HepG2 (cell line): Measurements from ENCODE around the gene DYDC2. TPM values are rescaled to one million over a fixed set of nuclear protein-coding genes. Genes with fewer than 3 reads are reported as not detected.

ENCODE experiments used
- ATAC-seq: fragments of 200-7000 bp; cut with Tn5 transposase; 3 replicates; pipeline ENCODE4 v1.9.1; 2020; ENCODE audit warnings: mild to moderate bottlenecking, moderate library complexity
- BruUV-seq: library from RNA; stranded (reverse); fragments of 400-500 nt; replicated peaks from 2 replicates; lab custom pipeline; 2021; lab: Mats Ljungman, UMichigan
- CTCF ChIA-PET: fragments of 300-600 bp; formaldehyde crosslinking; extraction: SDS; loops from one replicate; lab custom pipeline; 2021; ENCODE audit warnings: low total read pairs, inconsistent platforms, low intra/inter-chr PET ratio; lab: Yijun Ruan, JAX
- POLR2A ChIA-PET: fragments of 350-600 bp; sonication (Branson Sonifier 250); formaldehyde crosslinking; loops from one replicate; lab custom pipeline; 2020; ENCODE audit warnings: antibody characterized with exemption, inconsistent platforms; lab: Yijun Ruan, JAX
- DNase-seq: peaks from one replicate; pipeline ENCODE4 v3.0.0-alpha.2; 2015; ENCODE audit warnings: low spot score
- FAIRE-seq: peaks from 3 replicates; lab custom pipeline; 2011; peaks lifted over from hg19 to GRCh38; lab: Jason Lieb, UNC
- H2AFZ ChIP-seq: one replicate; pipeline ENCODE4 v1.6.1; 2011; ENCODE audit warnings: low read length, inconsistent platforms
- H3K27ac ChIP-seq: fragments of 300-600 bp; 3 replicates; pipeline ENCODE4 v1.8.0; 2011; ENCODE audit warnings: mixed run types, mild to moderate bottlenecking, mixed read lengths, low read length, inconsistent platforms; ENCODE audit not compliant: insufficient read depth; ENCODE audit errors: extremely low read length
- H3K27me3 ChIP-seq, 2 experiments: fragments of 200-600 bp in 1 of 2; 2 replicates in 1 of 2; 3 replicates in 1 of 2; pipeline versions ENCODE4 v1.6.0 to v1.8.0; 2011; ENCODE audit warnings: low read length in 2 of 2, mild to moderate bottlenecking in 2 of 2, moderate library complexity in 2 of 2, inconsistent platforms in 1 of 2; ENCODE audit not compliant: insufficient read depth in 2 of 2, control insufficient read depth in 1 of 2
- H3K36me3 ChIP-seq, 2 experiments: fragments of 200-600 bp in 1 of 2; replicated peaks in 1 of 2; 2 replicates in 1 of 2; 3 replicates in 1 of 2; pipeline versions ENCODE4 v1.5.1 to v1.8.0; 2011; ENCODE audit warnings: low read length in 2 of 2, inconsistent platforms in 1 of 2; ENCODE audit not compliant: insufficient read depth in 2 of 2, control insufficient read depth in 1 of 2
- H3K4me1 ChIP-seq: 2 replicates; pipeline ENCODE4 v1.5.1; 2012; ENCODE audit warnings: low read length, inconsistent platforms; ENCODE audit not compliant: insufficient read depth
- H3K4me2 ChIP-seq: 2 replicates; pipeline ENCODE4 v1.6.0; 2011; ENCODE audit warnings: low read depth, low read length, inconsistent platforms
- H3K4me3 ChIP-seq, 3 experiments: fragments of 200-600 bp in 1 of 3; sonication (generic), shearing (Covaris generic) in 1 of 3; replicated peaks in 1 of 3; 2 replicates each; pipeline ENCODE4 v1.5.1; 2011 to 2016; ENCODE audit warnings: low read length in 3 of 3, inconsistent platforms in 2 of 3, low read depth in 2 of 3, mild to moderate bottlenecking in 2 of 3, control low read depth in 1 of 3, mixed read lengths in 1 of 3; ENCODE audit not compliant: insufficient read depth in 1 of 3
- H3K79me2 ChIP-seq: one replicate; pipeline ENCODE4 v1.6.1; 2011; ENCODE audit warnings: low read length, inconsistent platforms; ENCODE audit not compliant: insufficient read depth
- H3K9ac ChIP-seq: 2 replicates; pipeline ENCODE4 v1.6.0; 2011; ENCODE audit warnings: mild to moderate bottlenecking, low read depth, low read length, inconsistent platforms; ENCODE audit not compliant: insufficient read depth
- H3K9me3 ChIP-seq: 2 replicates; pipeline ENCODE4 v1.5.1; 2012; ENCODE audit warnings: mild to moderate bottlenecking, low read length
- H4K20me1 ChIP-seq: 2 replicates; pipeline ENCODE4 v1.6.0; 2011; ENCODE audit warnings: inconsistent platforms, mild to moderate bottlenecking, low read length, moderate library complexity; ENCODE audit not compliant: insufficient read depth
- ATAD3A ChIP-seq: sonication (generic); formaldehyde crosslinking; IDR thresholded peaks from 2 replicates; pipeline ENCODE4 v1.4.0; 2020; ENCODE audit warnings: missing genetic modification reagents
- FOXC1 ChIP-seq: sonication (generic); formaldehyde crosslinking; IDR thresholded peaks from 2 replicates; pipeline ENCODE4 v1.8.0; 2022; ENCODE audit warnings: mild to moderate bottlenecking, missing genetic modification reagents, borderline replicate concordance
- ISL2 ChIP-seq: sonication (generic); formaldehyde crosslinking; IDR thresholded peaks from 2 replicates; pipeline ENCODE4 v1.5.0; 2020; ENCODE audit warnings: missing genetic modification reagents
- NFE2L2 ChIP-seq: fragments of 150-350 bp; IDR thresholded peaks from 2 replicates; pipeline ENCODE4 v1.6.1; 2014; ENCODE audit warnings: low read length
- SALL1 ChIP-seq: sonication (generic); formaldehyde crosslinking; IDR thresholded peaks from 2 replicates; pipeline ENCODE4 v1.8.0; 2022; ENCODE audit warnings: mild to moderate bottlenecking, missing genetic modification reagents
- ZFP36L1 ChIP-seq: sonication (generic); formaldehyde crosslinking; IDR thresholded peaks from 2 replicates; pipeline ENCODE4 v1.8.0; 2022; ENCODE audit warnings: mild to moderate bottlenecking, missing genetic modification reagents, moderate library complexity
- ZZZ3 ChIP-seq: sonication (generic); formaldehyde crosslinking; IDR thresholded peaks from 2 replicates; pipeline ENCODE4 v1.4.0; 2020; ENCODE audit warnings: missing genetic modification reagents, mild to moderate bottlenecking, borderline replicate concordance
- WGBS: methylation state at CpG from one replicate; pipeline ENCODE4 v1.1.6; 2017; ENCODE audit warnings: low lambda C conversion rate; 5-methylcytosine and 5-hydroxymethylcytosine counted together
- in situ Hi-C: cut with HindIII; loops from 2 replicates; pipeline ENCODE4 v1.10.0; 2017; ENCODE audit warnings: low pct_unique_long_range_greater_than_20kb; ENCODE audit not compliant: extremely low pct_ligation_motif_present
- intact Hi-C: fragments of 100-400 bp; cut with micrococcal nuclease; formaldehyde crosslinking; loops from one replicate; pipeline ENCODE4 v1.10.0; 2022; ENCODE audit not compliant: unreplicated experiment
- polyA plus RNA-seq, 8 experiments: library from polyadenylated mRNA; depleted of rRNA in 3 of 8; stranded (reverse) in 7 of 8; unstranded in 1 of 8; fragments of >200 nt; fragmentation: Illumina TruSeq in 4 of 8; extraction: Trizol in 4 of 8; gene quantifications; 2 replicates each; pipeline versions ENCODE4 v1.2.1 to v1.2.3, GENCODE V29; 2011 to 2016; ENCODE audit warnings: low read depth in 4 of 8, missing spikeins in 1 of 8, mixed read lengths in 1 of 8; ENCODE audit not compliant: insufficient read depth in 1 of 8
- total RNA-seq, 5 experiments: library from RNA; depleted of rRNA; stranded (reverse); fragments of >200 nt; fragmentation: Illumina TruSeq; extraction: Trizol; gene quantifications; 2 replicates each; pipeline ENCODE4 v1.2.3, GENCODE V29; 2016; ENCODE audit warnings: low read depth in 1 of 5
- TF ChIP-seq, protein P1 (sequence below): sonication (generic); formaldehyde crosslinking; IDR thresholded peaks from 2 replicates; pipeline ENCODE4 v1.4.0; 2020; ENCODE audit warnings: mild to moderate bottlenecking, missing genetic modification reagents
- TF ChIP-seq, protein P2 (sequence below): sonication (generic); formaldehyde crosslinking; IDR thresholded peaks from 2 replicates; pipeline ENCODE4 v1.5.1; 2020; ENCODE audit warnings: missing genetic modification reagents, mild to moderate bottlenecking, borderline replicate concordance
- TF ChIP-seq, protein P3 (sequence below): sonication (generic); formaldehyde crosslinking; IDR thresholded peaks from 2 replicates; pipeline ENCODE4 v1.8.0; 2022; ENCODE audit warnings: low read depth, missing genetic modification reagents
- TF ChIP-seq, protein P4 (sequence below): sonication (generic); formaldehyde crosslinking; IDR thresholded peaks from 2 replicates; pipeline ENCODE4 v1.4.0; 2020; ENCODE audit warnings: mild to moderate bottlenecking, missing genetic modification reagents

Gene DYDC2
- total and polyA plus RNA-seq, 2 of the 13 experiments (the other 11 are each of a cell fraction or from before 2014, with no cell fraction given) = 0.98 to 2.3 TPM

DNA sequence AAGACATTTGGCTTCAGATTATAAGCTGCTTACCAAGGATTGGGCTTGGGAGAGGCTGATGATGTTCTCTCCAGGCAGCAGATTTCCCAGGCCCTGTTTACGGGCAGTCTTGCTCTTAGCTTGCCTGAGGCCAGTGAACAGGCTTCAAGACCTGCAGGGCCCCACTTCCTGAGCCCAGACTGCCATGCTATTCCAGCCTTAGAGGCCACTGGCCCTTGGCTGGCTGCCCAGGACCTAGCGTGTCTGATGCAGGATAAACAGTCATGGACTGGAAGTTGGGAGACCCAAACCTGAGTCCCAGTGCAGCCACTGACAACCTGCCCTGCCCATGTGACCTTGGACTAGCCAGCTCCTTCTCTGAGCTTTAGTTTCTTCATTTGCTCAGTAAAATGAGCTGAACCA lies 54.7 kb downstream of the DYDC2 start:
- ChIA-PET POLR2A (interaction anchor here (1.0 to 1.3 kb wide), 4 partner anchors 10 to 88 kb away, joined by 3 to 6 read pairs (median 5); no protein-coding TSS in a partner anchor), CTCF (no interaction called here)
- no peaks in the 10 kb centered on the region for H3K9me3 ChIP-seq
- H3K4me1 ChIP-seq = peaks cover 84% of the 10 kb centered on the region
- no peak for ATAC-seq
- no peak overlapping the region for H3K9ac ChIP-seq
- WGBS = 0% methylated on average over 1 of the region's 2 CpGs
- peak overlapping the region in 1 of 3 experiments; percentile 4; a peak in 1 of 6 replicates for H3K4me3 ChIP-seq
- no peaks in the 10 kb centered on the region; a peak in 1 of 5 replicates for H3K27me3 ChIP-seq
- H4K20me1 ChIP-seq = peaks cover 10% of the 10 kb centered on the region; the same call in 1 of the 2 replicates
- in situ Hi-C loops = no loop called here
- peak overlapping the region; percentile 82 for H3K4me2 ChIP-seq
- peak overlapping the region; percentile 99 for H3K27ac ChIP-seq
- intact Hi-C loops = no loop called here
- BruUV-seq = no TSS peak
- no peak overlapping the region for H2AFZ ChIP-seq
- DNase-seq = peak; percentile 72
- no peaks in the 10 kb centered on the region for H3K36me3 ChIP-seq
- H3K79me2 ChIP-seq = peaks cover 69% of the 10 kb centered on the region
- FAIRE-seq = peak; percentile 54
- TF ChIP-seq ZZZ3 (CRISPR knock-in tag) (no peak), ATAD3A (no peak), ZFP36L1 (CRISPR knock-in tag) (no peak), NFE2L2 (no peak), SALL1 (peak; percentile 64), FOXC1 (CRISPR knock-in tag) (peak; percentile 53; the same call in 1 of the 2 replicates), ISL2 (CRISPR knock-in tag) (peak; percentile 36; the same call in 1 of the 2 replicates)
- TF ChIP-seq, protein P1, sequence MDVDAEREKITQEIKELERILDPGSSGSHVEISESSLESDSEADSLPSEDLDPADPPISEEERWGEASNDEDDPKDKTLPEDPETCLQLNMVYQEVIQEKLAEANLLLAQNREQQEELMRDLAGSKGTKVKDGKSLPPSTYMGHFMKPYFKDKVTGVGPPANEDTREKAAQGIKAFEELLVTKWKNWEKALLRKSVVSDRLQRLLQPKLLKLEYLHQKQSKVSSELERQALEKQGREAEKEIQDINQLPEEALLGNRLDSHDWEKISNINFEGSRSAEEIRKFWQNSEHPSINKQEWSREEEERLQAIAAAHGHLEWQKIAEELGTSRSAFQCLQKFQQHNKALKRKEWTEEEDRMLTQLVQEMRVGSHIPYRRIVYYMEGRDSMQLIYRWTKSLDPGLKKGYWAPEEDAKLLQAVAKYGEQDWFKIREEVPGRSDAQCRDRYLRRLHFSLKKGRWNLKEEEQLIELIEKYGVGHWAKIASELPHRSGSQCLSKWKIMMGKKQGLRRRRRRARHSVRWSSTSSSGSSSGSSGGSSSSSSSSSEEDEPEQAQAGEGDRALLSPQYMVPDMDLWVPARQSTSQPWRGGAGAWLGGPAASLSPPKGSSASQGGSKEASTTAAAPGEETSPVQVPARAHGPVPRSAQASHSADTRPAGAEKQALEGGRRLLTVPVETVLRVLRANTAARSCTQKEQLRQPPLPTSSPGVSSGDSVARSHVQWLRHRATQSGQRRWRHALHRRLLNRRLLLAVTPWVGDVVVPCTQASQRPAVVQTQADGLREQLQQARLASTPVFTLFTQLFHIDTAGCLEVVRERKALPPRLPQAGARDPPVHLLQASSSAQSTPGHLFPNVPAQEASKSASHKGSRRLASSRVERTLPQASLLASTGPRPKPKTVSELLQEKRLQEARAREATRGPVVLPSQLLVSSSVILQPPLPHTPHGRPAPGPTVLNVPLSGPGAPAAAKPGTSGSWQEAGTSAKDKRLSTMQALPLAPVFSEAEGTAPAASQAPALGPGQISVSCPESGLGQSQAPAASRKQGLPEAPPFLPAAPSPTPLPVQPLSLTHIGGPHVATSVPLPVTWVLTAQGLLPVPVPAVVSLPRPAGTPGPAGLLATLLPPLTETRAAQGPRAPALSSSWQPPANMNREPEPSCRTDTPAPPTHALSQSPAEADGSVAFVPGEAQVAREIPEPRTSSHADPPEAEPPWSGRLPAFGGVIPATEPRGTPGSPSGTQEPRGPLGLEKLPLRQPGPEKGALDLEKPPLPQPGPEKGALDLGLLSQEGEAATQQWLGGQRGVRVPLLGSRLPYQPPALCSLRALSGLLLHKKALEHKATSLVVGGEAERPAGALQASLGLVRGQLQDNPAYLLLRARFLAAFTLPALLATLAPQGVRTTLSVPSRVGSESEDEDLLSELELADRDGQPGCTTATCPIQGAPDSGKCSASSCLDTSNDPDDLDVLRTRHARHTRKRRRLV (CRISPR knock-in tag) = no peak
- TF ChIP-seq, protein P2, sequence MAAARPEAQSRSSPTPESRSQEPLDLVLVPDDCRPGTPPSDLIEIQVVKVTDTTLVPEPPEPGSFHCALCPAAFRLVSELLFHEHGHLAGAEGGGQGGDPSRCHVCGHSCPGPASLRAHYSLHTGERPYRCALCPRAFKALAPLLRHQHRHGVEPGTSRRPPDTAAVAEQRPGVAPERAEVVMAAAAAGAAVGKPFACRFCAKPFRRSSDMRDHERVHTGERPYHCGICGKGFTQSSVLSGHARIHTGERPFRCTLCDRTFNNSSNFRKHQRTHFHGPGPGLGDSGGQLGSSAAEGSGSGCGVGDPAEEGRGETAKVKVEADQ = no peak
- TF ChIP-seq, protein P3, sequence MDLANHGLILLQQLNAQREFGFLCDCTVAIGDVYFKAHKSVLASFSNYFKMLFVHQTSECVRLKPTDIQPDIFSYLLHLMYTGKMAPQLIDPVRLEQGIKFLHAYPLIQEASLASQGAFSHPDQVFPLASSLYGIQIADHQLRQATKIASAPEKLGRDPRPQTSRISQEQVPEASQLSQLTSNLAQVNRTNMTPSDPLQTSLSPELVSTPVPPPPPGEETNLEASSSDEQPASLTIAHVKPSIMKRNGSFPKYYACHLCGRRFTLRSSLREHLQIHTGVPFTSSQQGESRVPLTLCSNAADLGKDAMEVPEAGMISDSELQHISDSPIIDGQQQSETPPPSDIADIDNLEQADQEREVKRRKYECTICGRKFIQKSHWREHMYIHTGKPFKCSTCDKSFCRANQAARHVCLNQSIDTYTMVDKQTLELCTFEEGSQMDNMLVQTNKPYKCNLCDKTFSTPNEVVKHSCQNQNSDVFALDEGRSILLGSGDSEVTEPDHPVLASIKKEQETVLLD (CRISPR knock-in tag) = no peak
- TF ChIP-seq, protein P4, sequence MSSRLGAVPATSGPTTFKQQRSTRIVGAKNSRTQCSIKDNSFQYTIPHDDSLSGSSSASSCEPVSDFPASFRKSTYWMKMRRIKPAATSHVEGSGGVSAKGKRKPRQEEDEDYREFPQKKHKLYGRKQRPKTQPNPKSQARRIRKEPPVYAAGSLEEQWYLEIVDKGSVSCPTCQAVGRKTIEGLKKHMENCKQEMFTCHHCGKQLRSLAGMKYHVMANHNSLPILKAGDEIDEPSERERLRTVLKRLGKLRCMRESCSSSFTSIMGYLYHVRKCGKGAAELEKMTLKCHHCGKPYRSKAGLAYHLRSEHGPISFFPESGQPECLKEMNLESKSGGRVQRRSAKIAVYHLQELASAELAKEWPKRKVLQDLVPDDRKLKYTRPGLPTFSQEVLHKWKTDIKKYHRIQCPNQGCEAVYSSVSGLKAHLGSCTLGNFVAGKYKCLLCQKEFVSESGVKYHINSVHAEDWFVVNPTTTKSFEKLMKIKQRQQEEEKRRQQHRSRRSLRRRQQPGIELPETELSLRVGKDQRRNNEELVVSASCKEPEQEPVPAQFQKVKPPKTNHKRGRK (CRISPR knock-in tag) = no peak
